Ectodermal cell (in vitro differentiated cells): ENCODE results near the gene EFCAB11.

Source experiments
- H3K27ac ChIP-seq: 2 replicates; pipeline ENCODE4 v1.7.0; 2013; ENCODE audit warnings: mild to moderate bottlenecking, low read depth, low read length; ENCODE audit not compliant: insufficient read depth, poor library complexity, severe bottlenecking
- H3K27me3 ChIP-seq: 2 replicates; pipeline ENCODE4 v1.7.0; 2013; ENCODE audit warnings: mild to moderate bottlenecking, low read length; ENCODE audit not compliant: insufficient read depth, control insufficient read depth, poor library complexity, severe bottlenecking
- H3K36me3 ChIP-seq: one replicate; pipeline ENCODE4 v1.7.0; 2013; ENCODE audit warnings: low read length; ENCODE audit not compliant: control insufficient read depth, insufficient read depth
- H3K4me1 ChIP-seq: one replicate; pipeline ENCODE4 v1.7.0; 2013; ENCODE audit warnings: low read length; ENCODE audit not compliant: control insufficient read depth, insufficient read depth
- H3K4me3 ChIP-seq: 2 replicates; pipeline ENCODE4 v1.7.0; 2013; ENCODE audit warnings: low read depth, low read length, control low read depth; ENCODE audit not compliant: insufficient read depth
- H3K9me3 ChIP-seq: 2 replicates; pipeline ENCODE4 v1.7.0; 2013; ENCODE audit warnings: mild to moderate bottlenecking, low read length, moderate library complexity; ENCODE audit not compliant: control insufficient read depth
- WGBS, 2 experiments: methylation state at CpG; one replicate each; pipeline ENCODE4 v1.1.7; 2013; ENCODE audit warnings: missing lambda C conversion rate in 2 of 2; 5-methylcytosine and 5-hydroxymethylcytosine counted together

The EFCAB11 gene

GRCh38 chr14:89851106-89851505 is 103.4 kb downstream of the EFCAB11 start:
- no peaks in the 10 kb centered on the region for H3K36me3 ChIP-seq

GRCh38 chr14:89849931-89850330 is 104.6 kb downstream of the EFCAB11 start:
- Histone ChIP-seq H3K4me3 (no peak overlapping the region), H3K9me3 (no peaks in the 10 kb centered on the region), H3K27ac (no peak overlapping the region), H3K27me3 (no peaks in the 10 kb centered on the region), H3K4me1 (no peaks in the 10 kb centered on the region), H3K36me3 (no peaks in the 10 kb centered on the region)
- 93 to 100% methylated on average over 1 of the region's 1 CpG for WGBS, 2 experiments

More at GRCh38 chr14:89851106-89851505, 103.4 kb downstream of the EFCAB11 start:
- WGBS, 2 experiments, result 92 to 93% methylated on average over 1 of the region's 1 CpG
- Histone ChIP-seq H3K27ac (no peak overlapping the region), H3K4me3 (no peak overlapping the region), H3K4me1 (no peaks in the 10 kb centered on the region), H3K9me3 (no peaks in the 10 kb centered on the region), H3K27me3 (no peaks in the 10 kb centered on the region)

GRCh38 chr14:89848165-89848564 is 106.4 kb downstream of the EFCAB11 start:
- H3K27me3 ChIP-seq, result no peaks in the 10 kb centered on the region
- H3K4me3 ChIP-seq, result no peak overlapping the region
- no peak overlapping the region for H3K27ac ChIP-seq
- WGBS, 2 experiments, result 92 to 94% methylated on average over 2 of the region's 2 CpGs
- no peaks in the 10 kb centered on the region for H3K9me3 ChIP-seq
- no peaks in the 10 kb centered on the region for H3K4me1 ChIP-seq
- no peaks in the 10 kb centered on the region for H3K36me3 ChIP-seq

DNA sequence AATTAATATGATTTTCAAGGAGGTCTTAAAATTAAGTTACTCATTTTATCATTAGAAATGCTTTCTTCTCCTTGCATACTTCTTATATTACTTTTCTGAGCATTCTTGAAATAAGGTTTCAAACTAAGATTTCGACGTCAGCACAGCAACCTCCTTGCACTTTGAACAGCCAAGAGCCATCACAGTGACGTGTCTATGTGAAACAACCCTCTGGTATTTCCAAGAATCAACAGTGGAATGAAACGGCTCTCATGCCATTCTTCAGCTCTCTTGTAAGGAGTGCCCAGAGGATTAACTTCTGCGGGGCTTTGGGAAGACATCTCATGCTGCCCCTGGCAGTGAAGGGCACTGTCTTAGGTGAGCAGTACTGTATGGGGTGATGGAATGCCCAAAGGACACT is 109.2 kb downstream of the EFCAB11 start:
- Histone ChIP-seq H3K9me3 (no peaks in the 10 kb centered on the region), H3K4me3 (no peak overlapping the region), H3K4me1 (no peaks in the 10 kb centered on the region), H3K36me3 (no peaks in the 10 kb centered on the region), H3K27ac (no peak overlapping the region), H3K27me3 (no peaks in the 10 kb centered on the region)
- 89 to 91% methylated on average over 5 of the region's 5 CpGs for WGBS, 2 experiments

- H3K36me3 ChIP-seq, result no peaks in the 10 kb centered on the region
- no peaks in the 10 kb centered on the region for H3K27me3 ChIP-seq
- H3K4me3 ChIP-seq, result no peak overlapping the region
- H3K4me1 ChIP-seq, result no peaks in the 10 kb centered on the region
- H3K27ac ChIP-seq, result no peak overlapping the region
- no peaks in the 10 kb centered on the region for H3K9me3 ChIP-seq
- WGBS, 2 experiments, result 82 to 94% methylated on average over 1 of the region's 1 CpG
Observed at GRCh38 chr14:89844508-89844907, 110.0 kb downstream of the EFCAB11 start.

DNA sequence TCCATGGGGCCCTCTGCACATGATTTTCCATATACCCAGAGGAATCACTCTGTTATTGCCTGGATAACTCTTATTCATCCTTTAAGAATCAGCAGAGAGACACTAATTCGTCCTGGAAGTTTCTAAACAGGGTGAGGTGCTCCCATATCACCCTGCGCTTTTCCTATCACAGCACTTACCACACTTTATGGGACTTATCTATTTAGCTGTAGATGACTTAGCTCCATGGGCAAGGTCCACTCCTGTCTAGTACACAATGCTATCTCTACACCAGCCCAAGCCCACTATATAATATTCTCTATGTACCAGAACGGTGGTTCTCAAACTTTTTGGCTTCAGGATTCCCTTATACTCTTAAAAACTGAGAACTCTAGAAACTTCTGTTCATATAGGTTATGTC is 111.7 kb downstream of the EFCAB11 start:
- H3K27ac ChIP-seq, result no peak overlapping the region
- 95 to 96% methylated on average over 2 to 3 of the region's 3 CpGs for WGBS, 2 experiments

GRCh38 chr14:89841851-89842250 is 112.7 kb downstream of the EFCAB11 start:
- no peak overlapping the region for H3K4me3 ChIP-seq
- 87 to 91% methylated on average over 6 of the region's 6 CpGs for WGBS, 2 experiments
- H3K4me1 ChIP-seq, result no peaks in the 10 kb centered on the region
- H3K36me3 ChIP-seq, result no peaks in the 10 kb centered on the region
- H3K9me3 ChIP-seq, result no peaks in the 10 kb centered on the region
- no peak overlapping the region for H3K27ac ChIP-seq
- no peaks in the 10 kb centered on the region for H3K27me3 ChIP-seq

More for the DNA sequence above, 111.7 kb downstream of the EFCAB11 start:
- no peaks in the 10 kb centered on the region for H3K9me3 ChIP-seq
- H3K4me3 ChIP-seq, result no peak overlapping the region
- H3K27me3 ChIP-seq, result no peaks in the 10 kb centered on the region
- no peaks in the 10 kb centered on the region for H3K4me1 ChIP-seq
- no peaks in the 10 kb centered on the region for H3K36me3 ChIP-seq

- H3K4me3 ChIP-seq, result no peak overlapping the region
- no peaks in the 10 kb centered on the region for H3K36me3 ChIP-seq
- no peak overlapping the region for H3K27ac ChIP-seq
- H3K4me1 ChIP-seq, result peaks cover 10% of the 10 kb centered on the region
- 91 to 95% methylated on average over 7 of the region's 7 CpGs for WGBS, 2 experiments
- no peaks in the 10 kb centered on the region for H3K9me3 ChIP-seq
- no peaks in the 10 kb centered on the region for H3K27me3 ChIP-seq
Observed at GRCh38 chr14:89836830-89837469, 117.6 kb downstream of the EFCAB11 start.

DNA sequence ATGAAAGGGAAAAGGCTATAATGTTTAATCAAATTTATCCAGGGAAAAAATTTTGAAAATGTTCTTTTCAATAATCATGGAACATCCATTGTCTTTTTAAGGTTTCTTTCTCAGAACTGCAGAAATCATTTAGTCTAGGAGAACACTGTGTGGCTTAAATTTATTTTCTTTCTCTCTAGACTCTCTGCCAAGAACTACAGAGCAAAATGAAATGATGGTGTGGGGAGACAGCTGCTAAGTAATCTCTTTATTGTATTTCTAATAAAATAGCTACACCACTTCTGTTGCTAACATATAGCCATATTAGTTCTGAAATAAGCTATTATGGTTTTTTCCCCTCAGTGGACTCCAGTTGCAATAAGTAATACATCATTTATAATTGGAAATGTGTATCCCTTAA is 120.9 kb downstream of the EFCAB11 start:
- Histone ChIP-seq H3K27ac (no peak overlapping the region), H3K4me3 (no peak overlapping the region), H3K36me3 (no peaks in the 10 kb centered on the region), H3K9me3 (no peaks in the 10 kb centered on the region), H3K4me1 (peaks cover 10% of the 10 kb centered on the region), H3K27me3 (no peaks in the 10 kb centered on the region)

GRCh38 chr14:89833120-89833532 is 121.4 kb downstream of the EFCAB11 start:
- no peak overlapping the region for H3K27ac ChIP-seq
- 94 to 96% methylated on average over 3 of the region's 3 CpGs for WGBS, 2 experiments
- H3K9me3 ChIP-seq, result no peaks in the 10 kb centered on the region
- no peaks in the 10 kb centered on the region for H3K27me3 ChIP-seq
- H3K4me1 ChIP-seq, result peaks cover 10% of the 10 kb centered on the region
- H3K4me3 ChIP-seq, result no peak overlapping the region
- H3K36me3 ChIP-seq, result no peaks in the 10 kb centered on the region
